ENCODE results near the gene SASH1.

DNA sequence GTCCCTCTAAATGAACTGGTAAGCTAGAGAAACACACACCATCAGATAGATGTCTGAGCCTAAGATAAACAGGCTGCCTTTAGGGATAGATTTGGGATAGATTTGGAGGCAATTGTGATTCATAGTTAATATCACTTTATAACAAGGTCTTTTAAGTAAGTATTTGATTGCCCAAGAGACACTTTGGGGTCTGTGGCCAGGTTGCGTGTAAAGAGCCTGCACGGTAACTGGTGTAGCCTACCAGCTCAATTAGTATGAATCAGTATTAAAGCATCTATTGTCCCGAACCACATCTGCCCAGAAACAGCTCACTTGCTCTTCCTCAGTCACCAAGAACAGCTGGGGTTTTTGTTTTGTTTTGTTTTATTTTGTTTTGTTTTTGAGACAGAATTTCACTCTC is 193.3 kb downstream of the SASH1 start:
- TF ChIP-seq, protein P1, sequence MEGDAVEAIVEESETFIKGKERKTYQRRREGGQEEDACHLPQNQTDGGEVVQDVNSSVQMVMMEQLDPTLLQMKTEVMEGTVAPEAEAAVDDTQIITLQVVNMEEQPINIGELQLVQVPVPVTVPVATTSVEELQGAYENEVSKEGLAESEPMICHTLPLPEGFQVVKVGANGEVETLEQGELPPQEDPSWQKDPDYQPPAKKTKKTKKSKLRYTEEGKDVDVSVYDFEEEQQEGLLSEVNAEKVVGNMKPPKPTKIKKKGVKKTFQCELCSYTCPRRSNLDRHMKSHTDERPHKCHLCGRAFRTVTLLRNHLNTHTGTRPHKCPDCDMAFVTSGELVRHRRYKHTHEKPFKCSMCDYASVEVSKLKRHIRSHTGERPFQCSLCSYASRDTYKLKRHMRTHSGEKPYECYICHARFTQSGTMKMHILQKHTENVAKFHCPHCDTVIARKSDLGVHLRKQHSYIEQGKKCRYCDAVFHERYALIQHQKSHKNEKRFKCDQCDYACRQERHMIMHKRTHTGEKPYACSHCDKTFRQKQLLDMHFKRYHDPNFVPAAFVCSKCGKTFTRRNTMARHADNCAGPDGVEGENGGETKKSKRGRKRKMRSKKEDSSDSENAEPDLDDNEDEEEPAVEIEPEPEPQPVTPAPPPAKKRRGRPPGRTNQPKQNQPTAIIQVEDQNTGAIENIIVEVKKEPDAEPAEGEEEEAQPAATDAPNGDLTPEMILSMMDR (IDR thresholded peaks at IDR 0.05), result no peak
- no peak for TF ChIP-seq STAT6 (CRISPR knock-in tag; conservative IDR thresholded peaks at IDR 0.05; ENCODE audit: low read depth)

All from WTC11 (cell line).